Activated T-cell treated with anti-CD3 and anti-CD28 coated beads for 1 hour (primary cell): ENCODE measurements around the gene CLIC3.

Source experiments
- DNase-seq: peaks from one replicate; pipeline ENCODE4 v3.0.0-alpha.2; 2020; ENCODE audit warnings: low read depth

The CLIC3 gene

DNA sequence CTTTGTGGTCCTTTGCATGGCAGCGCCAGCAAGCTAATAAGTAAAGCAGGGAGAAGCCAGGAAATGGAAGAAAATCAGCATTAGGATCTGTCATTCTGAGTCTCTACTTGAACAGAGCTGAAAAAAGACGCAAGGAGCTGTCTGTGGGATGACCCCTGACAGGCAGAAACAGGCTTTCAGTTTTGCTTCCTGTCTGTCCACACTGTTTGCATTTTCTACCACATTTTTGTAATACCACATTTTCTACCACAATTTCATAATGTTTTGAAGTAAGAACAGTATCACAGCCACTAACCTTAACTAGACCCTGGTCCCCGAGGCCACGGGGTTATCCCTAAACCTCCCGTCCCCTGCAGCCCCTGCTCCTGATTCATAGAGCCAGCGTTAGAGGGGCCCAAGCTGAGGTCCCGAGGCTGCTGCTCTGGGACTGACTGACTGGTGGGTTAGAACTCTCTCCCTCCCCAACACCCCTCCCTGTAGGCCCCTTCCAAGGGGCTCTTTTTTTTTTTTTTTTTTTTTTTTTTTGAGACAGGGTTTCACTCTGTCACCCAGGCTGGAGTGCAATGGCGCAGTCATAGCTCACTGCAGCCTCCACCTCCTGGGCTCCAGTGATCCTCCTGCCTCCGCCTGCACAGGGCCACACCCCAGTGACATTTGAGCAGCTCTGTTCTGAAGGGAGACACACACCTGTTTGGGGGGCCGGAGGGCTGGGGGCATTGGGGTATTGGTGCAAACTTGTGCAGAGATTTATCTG, 4.0 kb upstream of the CLIC3 start:
- no peak for DNase-seq

DNA sequence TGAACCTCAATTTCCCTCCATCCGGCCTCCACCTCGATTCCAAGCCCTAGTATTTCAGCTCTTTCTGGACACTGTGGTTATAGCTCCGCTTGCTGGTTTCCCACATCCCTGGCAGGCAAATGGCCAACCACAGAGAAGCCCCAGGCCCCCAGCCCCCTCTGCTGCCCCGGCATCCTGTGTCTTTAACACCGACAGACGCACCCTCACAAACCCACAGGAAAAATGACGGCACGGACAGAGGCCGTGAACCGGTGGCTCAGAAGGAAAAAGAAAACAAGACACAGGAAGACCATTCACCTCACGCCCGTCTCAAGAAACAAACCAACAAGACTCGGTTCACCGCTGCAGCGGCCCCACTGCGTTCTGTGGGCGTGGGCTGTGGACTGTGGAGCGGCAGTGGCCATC, 1.5 kb upstream of the CLIC3 start:
- DNase-seq = no peak

DNA sequence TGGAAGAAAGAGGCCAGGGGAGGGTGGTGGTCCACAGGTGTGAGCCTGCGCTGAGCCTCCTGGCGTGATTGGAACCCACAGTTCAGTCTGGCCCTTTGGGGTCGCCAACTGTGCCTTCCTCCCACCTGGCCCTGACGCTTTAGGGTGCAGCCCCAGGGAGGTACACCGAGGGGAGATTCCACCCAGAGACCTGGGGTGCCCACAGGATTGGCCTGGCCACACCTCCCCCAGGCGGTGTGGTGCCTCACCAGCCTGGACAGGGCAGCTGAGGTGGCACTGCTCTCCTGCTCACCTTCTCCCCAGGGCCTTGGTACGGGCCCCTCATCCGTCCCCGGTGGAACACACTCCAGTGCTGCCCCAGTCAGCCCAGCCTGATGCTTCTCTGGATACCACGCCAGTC, 1.0 kb upstream of the CLIC3 start:
- DNase-seq = no peak

DNA sequence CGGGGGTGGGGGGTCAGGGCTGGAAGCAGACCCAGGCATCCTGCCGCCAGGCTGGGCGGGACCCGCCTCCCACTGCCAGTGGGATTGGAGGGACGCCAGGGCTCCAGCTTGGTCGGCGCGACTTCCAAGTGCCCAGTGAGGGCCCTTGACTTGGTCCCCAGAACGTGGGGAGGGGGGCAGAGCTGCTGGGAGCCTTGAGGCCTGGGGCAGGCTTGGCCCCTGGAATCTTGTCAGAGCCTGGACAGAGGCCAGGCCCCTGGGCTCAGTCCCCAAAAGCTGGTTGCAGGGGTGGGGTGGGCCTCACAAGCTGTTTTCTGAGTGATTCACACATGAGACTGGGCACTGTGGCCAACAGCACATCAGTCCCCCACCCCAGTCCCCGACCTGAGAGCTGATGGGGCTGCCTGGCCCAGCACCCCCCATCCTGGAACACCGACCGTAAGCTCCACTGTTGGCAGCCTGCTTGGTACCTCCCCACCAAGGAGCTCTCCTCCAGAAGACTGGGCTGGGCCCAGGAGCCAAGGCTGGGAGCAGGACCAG, 526 bp downstream of the CLIC3 start:
- no peak for DNase-seq

DNA sequence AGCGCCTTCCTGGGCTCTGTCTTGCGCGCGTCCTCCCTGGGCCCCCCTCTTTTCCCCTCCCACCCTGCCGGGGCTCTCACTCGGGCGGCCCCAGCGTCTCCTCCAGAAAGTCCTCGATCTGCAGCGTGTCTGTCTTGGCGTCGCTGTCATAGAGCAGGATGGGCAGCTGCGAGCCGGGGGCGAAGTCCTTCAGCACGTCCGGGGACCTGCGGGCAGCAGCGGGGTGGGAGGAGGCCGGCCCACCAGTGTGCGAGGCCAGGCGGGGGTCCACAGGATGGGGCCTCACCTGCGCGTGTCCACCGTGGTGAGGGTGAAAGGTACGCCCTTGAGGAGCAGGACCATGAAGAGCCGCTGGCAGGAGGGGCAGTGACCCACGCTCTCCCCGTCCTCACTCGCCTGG, 1.0 kb downstream of the CLIC3 start:
- no peak for DNase-seq

DNA sequence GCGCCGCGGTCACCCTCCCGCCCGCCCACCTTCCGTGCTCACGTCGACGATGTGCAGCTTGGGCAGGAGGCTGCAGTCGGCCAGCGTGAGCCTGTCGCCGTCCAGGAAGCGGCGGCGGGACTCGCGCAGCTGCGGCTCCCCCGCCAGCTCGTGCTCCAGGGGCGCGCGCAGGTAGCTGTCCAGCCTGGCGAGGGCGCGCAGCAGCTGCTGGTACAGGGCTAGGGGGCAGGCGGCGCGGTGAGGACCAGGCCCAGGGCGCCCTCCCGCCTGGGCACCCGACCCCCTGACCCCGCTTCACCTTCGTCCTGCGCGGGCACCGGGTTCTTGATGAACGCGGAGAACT, 1.5 kb downstream of the CLIC3 start:
- DNase-seq = no peak

DNA sequence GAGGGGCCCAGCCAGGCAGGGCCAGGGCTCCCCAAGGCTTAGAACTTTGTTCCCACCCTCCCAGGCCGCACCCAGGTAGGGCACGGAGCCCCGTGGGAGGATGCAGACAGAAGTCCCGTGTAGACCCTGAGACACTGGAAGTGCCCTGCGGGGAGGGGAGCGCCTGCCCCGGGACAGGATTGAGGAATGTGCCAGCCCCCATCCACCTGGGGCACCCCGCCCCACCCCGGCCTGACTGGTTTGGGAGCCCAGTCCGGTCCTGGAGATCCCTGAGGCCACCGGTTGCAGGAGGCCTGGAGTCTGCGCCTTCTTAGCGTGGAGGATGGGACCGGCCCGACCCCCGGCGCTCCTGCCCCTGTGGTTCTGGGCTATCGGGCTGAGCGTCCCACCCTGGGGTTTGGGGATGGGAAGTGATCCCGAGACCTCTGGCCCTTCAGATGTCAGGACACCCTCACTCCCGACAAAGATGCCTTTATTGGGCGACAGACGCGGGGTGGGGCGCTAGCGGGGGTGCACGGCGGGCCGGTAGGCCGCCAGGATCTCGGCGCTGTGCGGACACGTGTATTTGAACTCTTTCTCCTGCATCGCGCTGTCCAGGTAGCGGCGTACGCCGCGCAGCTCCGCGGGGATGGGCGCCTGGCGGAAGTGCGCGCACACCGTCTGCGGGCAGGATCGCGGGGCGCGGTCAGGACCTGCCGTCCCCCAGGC, 2.0 kb downstream of the CLIC3 start:
- DNase-seq = no peak

DNA sequence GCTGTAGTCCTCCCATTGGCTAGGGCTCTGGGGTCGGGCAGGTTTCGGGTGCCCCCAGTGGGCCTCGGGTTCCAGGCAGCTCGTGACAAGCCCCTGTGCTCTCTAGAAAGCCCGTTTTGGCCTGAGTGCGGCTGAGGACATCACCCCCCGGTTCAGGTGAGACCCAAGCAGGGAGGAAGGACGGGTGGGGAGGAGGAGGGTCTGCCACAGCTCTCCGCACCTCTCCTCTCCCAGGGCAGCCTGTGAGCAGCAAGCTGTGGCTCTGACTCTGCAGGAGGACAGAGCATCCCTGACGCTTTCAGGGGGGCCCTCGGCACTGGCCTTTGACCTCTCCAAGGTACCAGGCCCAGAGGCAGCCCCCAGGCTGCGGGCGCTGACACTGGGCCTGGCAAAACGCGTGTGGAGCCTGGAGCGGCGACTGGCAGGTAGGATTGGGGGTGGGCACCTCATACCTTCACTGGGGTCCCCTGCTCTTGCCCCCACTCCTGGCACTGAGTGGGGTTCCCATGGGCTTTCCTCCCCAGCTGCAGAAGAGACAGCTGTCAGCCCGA, 3.5 kb downstream of the CLIC3 start:
- no peak for DNase-seq

DNA sequence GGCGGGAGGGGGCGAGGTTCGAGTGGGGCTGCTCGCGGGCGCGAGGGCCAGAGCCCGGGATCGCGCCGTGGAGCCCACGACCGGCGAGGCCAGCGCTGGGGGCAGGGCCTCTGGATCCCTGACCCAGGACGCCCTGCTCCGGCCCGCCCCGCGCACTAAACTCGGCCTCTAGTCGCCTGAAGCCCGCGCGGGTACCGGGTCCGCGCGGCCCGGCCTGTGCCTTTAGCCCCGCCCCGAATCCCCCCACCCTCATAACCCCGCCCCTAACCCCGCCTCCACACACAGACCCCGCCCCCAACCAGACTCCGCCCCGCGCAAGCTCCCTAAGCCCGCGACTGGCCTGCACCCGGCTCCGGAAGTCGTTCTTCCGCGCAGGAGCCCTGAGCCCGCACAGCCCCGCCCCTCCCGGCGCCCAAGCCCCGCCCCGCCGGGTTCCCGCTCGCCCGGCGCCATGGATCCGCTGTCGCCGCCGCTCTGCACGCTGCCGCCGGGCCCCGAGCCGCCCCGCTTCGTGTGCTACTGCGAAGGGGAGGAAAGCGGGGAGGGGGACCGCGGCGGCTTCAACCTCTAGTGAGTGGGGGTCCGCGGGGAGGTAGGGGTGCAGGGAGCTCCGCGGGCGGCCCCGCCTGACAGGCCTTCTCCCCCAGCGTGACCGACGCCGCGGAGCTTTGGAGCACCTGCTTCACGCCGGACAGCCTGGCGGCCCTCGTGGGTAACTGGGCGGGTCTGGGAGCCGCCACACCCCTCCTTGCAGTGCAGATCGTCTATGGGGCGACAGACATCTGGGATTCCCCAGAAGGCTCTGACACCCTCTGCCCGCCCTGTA, 4.2 kb downstream of the CLIC3 start, which contains the start of gene PAXX:
TSS of gene PAXX (plus strand) at position 430 of the 826 bp plus-strand sequence. CDS start at position 452, 22 bp downstream.
- peak; percentile 92 for DNase-seq

DNA sequence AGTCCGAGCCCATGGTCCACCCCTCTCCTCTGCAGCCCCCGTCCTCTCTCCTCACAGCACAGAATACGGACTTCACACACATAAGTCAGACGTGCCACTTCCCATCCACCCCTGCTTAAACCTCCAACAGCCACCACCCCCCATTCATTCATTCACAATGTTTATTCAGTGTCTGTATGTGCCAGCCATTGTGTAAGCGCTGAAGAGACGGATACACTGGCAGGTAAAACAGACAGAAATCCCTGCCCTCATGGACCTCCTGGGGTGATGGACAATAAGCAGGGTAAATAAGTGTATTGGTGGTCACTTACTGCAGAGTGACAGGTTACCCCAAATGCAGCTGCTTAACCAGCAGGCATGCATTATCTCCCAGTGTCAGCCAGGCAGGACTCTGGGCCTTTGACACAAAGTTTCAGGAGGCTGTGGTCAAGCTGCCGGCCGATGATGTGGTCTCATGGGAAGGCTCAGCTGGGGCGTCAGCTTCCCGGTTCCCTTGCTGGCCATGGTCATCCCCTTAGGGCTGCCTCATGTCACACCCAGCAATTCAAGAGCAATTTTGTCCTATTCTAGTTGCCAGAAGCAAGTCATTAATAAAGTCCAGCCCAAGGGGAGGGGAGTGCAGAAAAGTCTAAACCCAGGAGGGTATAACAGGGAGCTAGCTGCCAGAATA, 6.0 kb downstream of the CLIC3 start:
- no peak for DNase-seq

DNA sequence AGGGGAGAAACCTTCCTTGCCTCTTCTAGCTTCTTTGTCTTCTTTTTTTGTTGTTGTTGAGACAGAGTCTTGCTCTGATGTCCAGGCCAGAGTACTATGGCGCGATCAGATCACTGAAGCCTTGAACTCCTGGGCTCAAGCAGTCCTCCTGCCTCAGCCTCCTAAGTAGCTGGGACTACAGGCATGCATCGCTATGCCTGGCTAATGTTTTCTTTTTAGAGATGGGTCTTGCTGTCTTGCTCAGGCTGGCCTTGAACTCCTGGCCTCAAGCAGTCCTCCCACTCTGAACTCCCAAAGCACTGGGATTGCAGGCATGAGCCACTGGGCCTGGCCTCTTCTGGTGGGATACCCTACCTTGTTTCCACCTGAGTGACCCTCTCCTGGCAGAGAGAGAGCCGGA, 7.5 kb downstream of the CLIC3 start:
- DNase-seq = no peak

DNA sequence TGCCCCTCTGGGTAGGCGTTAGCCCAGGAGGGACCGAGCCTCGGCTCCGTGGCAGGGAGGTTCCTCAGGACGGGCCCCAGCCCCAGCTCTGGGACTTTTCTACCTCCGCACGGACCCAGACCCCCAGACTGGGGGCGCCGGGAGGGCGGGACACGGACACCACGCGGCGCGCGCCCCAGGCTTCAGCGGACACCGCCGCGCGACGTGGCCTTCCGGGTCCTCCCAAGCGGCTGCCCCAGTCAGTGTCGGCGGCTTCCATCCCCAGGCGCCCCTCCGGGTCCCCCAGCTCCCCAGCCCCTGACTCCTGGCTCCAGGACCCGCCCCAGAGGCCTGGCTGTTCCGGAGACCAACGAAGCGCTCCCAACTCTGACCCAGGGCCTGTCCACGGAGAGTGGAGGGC, 10.5 kb downstream of the CLIC3 start:
- DNase-seq = no peak

DNA sequence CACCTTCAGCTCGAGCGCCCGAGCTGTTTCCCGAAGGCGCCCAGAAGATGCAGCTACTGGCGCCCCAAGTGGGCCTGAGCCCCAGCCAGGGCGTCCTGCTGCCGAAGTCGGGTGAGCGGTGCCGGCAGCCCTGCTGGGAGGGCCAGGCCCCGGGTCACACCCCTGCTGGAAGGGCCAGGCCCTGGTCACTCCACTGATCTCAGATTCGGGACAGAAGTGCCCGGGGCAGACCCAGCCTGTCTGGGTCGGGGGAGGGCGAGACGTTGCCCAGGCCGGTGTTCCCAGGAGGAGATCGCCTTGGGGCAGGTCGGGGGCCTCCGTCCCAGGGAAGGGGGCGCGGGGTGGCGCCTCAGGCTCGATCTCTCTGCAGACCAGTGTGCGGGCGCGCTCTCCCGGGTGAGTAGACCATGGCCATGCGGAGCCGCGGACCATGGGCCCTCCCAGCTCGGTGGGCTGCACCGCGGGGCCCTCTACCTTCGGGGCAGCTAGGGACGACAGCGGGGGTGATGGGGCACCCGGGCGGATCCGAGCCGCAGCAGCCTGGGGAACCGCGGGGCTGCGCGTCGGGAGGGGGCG, 11.3 kb downstream of the CLIC3 start:
- no peak for DNase-seq

DNA sequence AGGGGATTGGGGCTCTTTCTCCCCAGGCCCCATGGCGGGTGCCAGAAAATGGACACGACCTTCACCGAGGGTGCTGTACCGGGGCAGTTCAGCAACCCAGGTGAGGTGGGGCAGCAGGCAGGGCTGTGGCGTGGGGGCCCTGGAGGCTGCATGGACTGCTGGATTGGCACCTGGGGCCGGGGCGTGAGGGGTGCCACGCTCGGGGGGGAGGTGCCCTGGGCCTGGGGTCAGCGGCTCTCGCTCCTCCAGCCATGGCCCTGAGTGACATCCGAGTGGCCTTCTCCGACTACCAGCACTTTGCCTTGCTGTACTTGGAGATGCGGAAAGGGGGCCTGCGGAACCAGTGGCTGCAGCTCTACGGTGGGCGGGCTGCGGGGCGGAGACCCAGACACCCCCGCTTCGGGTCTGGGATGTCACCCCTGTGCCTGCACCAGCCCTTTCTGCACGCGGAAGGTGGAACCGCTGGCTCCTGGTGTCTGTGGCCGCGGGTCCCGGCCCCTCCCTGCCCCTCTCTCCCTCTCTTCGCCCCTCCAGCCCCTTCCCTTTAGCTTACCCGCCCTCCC, 11.8 kb downstream of the CLIC3 start:
- no peak for DNase-seq

DNA sequence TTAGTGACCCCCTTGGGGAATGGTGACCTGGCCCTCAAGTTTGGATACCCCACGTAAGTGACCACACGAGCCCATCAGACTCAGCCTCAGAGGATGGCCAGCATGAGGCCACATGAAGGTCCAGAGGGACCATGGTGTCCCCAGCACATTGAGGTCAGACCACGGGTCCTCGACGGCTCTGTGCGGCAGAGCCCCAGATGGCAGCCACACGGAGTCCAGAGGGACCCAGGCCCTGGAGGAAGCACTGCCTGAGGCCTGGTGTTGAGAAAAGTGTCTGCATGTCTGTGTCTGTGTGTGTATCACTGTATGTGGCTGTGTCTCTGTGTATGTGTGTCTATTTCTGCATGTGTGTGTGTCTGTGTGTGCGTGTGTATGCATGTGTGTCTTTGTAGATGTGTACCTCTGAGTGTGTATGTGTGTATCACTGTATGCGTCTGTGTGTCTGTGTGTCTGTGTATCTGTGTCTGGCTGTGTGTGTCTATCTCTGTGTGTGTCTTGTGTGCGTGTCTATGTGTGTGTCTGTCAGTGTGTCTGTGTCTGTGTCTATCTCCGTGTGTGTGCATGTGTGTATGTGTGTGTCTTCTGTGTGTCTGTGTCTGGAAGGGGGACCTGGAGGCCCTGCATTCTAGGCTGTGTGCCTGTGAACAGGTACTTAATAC, 12.6 kb downstream of the CLIC3 start:
- no peak for DNase-seq

DNA sequence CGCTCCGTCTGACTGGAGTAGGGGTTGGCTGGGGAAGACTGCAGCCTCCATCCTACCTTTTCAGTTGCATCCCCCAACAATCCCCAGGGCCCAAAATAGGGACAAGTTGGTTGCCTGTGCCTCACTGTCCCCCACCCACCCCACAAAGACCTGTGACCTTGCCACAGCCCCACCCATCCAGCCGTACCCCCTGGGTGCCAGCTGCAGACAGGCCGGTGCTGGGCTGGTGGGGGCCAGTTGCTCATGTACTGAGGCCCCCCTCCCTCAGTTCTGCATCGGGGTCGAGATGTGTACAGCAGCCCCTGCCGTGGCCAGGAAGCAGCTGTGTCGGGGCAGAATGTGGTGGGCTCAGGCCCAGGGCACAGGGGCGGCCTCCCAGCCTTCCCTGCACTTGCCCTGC, 13.2 kb downstream of the CLIC3 start:
- DNase-seq = no peak

DNA sequence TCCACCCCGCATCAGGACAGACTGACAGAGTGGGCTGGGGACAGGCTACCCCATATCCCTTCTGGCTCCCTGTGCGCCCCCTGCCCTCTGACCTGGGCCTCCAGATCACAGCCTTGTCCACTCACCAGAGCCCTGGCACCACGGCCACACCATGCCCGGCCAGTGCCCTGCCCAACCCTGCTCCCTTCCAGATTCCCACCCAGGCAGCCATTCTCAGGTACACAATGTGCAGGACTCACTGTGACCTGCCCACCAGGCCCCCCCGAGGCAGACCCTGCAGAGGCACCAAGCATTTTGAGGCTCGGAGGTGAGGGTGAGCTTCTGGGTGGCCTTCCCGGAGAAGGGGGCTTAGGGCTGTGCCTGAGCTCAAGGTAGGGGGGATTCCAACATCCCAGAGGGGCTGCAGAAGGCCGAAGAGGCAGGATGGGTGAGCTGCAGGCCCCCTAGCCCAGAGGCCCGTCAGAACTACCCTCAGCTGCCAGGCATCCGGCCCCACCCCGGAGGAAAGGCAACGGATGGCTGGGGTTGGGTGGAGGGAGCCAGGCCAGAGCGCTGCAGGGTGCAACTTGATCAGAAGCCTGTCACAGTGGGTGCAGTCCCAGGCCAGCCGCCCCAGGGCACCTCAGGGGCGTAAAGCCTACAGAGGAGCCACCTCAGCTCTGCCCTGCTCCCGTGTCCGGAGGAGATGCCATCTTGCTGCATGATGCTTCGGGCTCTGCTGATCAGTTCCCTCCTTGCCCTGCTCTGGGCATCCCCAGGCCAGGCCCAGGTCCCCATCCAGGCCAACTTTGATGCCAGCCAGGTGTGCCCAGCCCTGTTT, 13.9 kb downstream of the CLIC3 start, which contains the start of gene LCNL1:
TSS of gene LCNL1 (plus strand) at position 762 of the 820 bp plus-strand sequence. CDS start 594 bp downstream, outside the sequence.
- DNase-seq = no peak

DNA sequence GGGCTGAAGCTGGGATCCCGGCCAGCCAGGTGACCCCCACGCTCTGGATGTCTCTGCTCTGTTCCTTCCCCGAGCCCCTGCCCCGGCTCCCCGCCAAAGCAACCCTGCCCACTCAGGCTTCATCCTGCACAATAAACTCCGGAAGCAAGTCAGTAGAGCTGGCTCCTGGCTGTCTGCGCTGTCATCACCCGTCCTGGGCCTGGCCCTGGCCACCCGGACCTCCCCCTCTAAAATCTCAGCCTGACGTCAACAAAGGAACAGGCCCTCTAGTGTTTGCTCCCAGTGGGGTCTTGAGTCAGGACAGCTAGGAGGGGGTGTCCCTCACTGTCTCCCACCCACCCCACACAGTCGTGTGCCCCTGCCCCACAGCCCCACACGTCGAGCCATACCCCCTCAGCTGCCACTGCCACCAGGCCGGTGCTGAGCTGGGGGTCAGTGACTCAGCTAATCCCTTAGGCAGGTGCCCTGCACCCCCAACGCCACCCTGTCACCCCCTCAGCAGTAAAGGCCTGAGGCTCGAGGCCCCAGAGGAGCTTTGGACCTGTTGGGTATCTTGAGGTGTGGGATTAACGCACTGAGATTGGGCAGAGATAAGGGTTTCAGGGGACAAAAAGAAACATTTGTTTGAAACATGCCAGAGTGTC, 14.7 kb downstream of the CLIC3 start:
- no peak for DNase-seq
